ENCODE results near the gene ATP4A.

The ATP4A gene

GRCh38 chr19:35558400-35559280 is 4.8 kb downstream of the ATP4A start:
- Histone ChIP-seq H3K27me3 (replicated peaks; ENCODE audit: control insufficient read depth, insufficient read depth, low read length, poor library complexity, severe bottlenecking) (peaks cover 10% of the 10 kb centered on the region), H3K27ac (ENCODE audit: insufficient read depth, low read length, poor library complexity, severe bottlenecking) (no peak overlapping the region), H3K36me3 (ENCODE audit: control insufficient read depth, insufficient read depth, low read length) (no peaks in the 10 kb centered on the region), H3K4me3 (ENCODE audit: insufficient read depth, low read depth, low read length, poor library complexity, severe bottlenecking) (peak overlapping the region; percentile 48), H3K4me1 (ENCODE audit: control insufficient read depth, insufficient read depth, low read length, poor library complexity, severe bottlenecking) (peaks cover 8% of the 10 kb centered on the region), H3K9me3 (ENCODE audit: control insufficient read depth, low read length) (no peaks in the 10 kb centered on the region)
- DNase-seq = no peak

- Histone ChIP-seq H3K36me3 (ENCODE audit: control insufficient read depth, insufficient read depth, low read length) (no peaks in the 10 kb centered on the region), H3K27me3 (replicated peaks; ENCODE audit: control insufficient read depth, insufficient read depth, low read length, poor library complexity, severe bottlenecking) (peaks cover 10% of the 10 kb centered on the region), H3K4me3 (ENCODE audit: insufficient read depth, low read depth, low read length, poor library complexity, severe bottlenecking) (peak overlapping the region; percentile 48), H3K9me3 (ENCODE audit: control insufficient read depth, low read length) (no peaks in the 10 kb centered on the region), H3K27ac (ENCODE audit: insufficient read depth, low read length, poor library complexity, severe bottlenecking) (no peak overlapping the region), H3K4me1 (ENCODE audit: control insufficient read depth, insufficient read depth, low read length, poor library complexity, severe bottlenecking) (peaks cover 8% of the 10 kb centered on the region)
- DNase-seq = peak; percentile 19 to 48 (median 34)
These were observed 5.7 kb downstream of the ATP4A start for GRCh38 chr19:35557539-35558399.

GRCh38 chr19:35556846-35557538 is 6.5 kb downstream of the ATP4A start:
- no peak for DNase-seq
- no peak overlapping the region for H3K4me3 ChIP-seq (ENCODE audit: insufficient read depth, low read depth, low read length, poor library complexity, severe bottlenecking)
- no peak overlapping the region for H3K27ac ChIP-seq (ENCODE audit: insufficient read depth, low read length, poor library complexity, severe bottlenecking)

GRCh38 chr19:35556025-35556590 is 7.3 kb downstream of the ATP4A start:
- Histone ChIP-seq H3K4me1 (ENCODE audit: control insufficient read depth, insufficient read depth, low read length, poor library complexity, severe bottlenecking) (peaks cover 8% of the 10 kb centered on the region), H3K27me3 (replicated peaks; ENCODE audit: control insufficient read depth, insufficient read depth, low read length, poor library complexity, severe bottlenecking) (peaks cover 10% of the 10 kb centered on the region), H3K4me3 (ENCODE audit: insufficient read depth, low read depth, low read length, poor library complexity, severe bottlenecking) (no peak overlapping the region), H3K36me3 (ENCODE audit: control insufficient read depth, insufficient read depth, low read length) (no peaks in the 10 kb centered on the region), H3K9me3 (ENCODE audit: control insufficient read depth, low read length) (no peaks in the 10 kb centered on the region), H3K27ac (ENCODE audit: insufficient read depth, low read length, poor library complexity, severe bottlenecking) (no peak overlapping the region)
- DNase-seq = no peak

More at GRCh38 chr19:35556846-35557538, 6.5 kb downstream of the ATP4A start:
- no peaks in the 10 kb centered on the region for H3K9me3 ChIP-seq (ENCODE audit: control insufficient read depth, low read length)
- H3K27me3 ChIP-seq (replicated peaks; ENCODE audit: control insufficient read depth, insufficient read depth, low read length, poor library complexity, severe bottlenecking) = peaks cover 10% of the 10 kb centered on the region
- no peaks in the 10 kb centered on the region for H3K36me3 ChIP-seq (ENCODE audit: control insufficient read depth, insufficient read depth, low read length)
- H3K4me1 ChIP-seq (ENCODE audit: control insufficient read depth, insufficient read depth, low read length, poor library complexity, severe bottlenecking) = peaks cover 8% of the 10 kb centered on the region

GRCh38 chr19:35555301-35556005 is 8.0 kb downstream of the ATP4A start:
- H3K27ac ChIP-seq (ENCODE audit: insufficient read depth, low read length, poor library complexity, severe bottlenecking) = no peak overlapping the region
- H3K36me3 ChIP-seq (ENCODE audit: control insufficient read depth, insufficient read depth, low read length) = no peaks in the 10 kb centered on the region
- H3K4me1 ChIP-seq (ENCODE audit: control insufficient read depth, insufficient read depth, low read length, poor library complexity, severe bottlenecking) = peaks cover 8% of the 10 kb centered on the region
- H3K27me3 ChIP-seq (replicated peaks; ENCODE audit: control insufficient read depth, insufficient read depth, low read length, poor library complexity, severe bottlenecking) = peaks cover 8% of the 10 kb centered on the region
- H3K9me3 ChIP-seq (ENCODE audit: control insufficient read depth, low read length) = no peaks in the 10 kb centered on the region
- no peak for DNase-seq
- no peak overlapping the region for H3K4me3 ChIP-seq (ENCODE audit: insufficient read depth, low read depth, low read length, poor library complexity, severe bottlenecking)

- Histone ChIP-seq H3K9me3 (ENCODE audit: control insufficient read depth, low read length) (no peaks in the 10 kb centered on the region), H3K4me1 (ENCODE audit: control insufficient read depth, insufficient read depth, low read length, poor library complexity, severe bottlenecking) (peaks cover 8% of the 10 kb centered on the region), H3K36me3 (ENCODE audit: control insufficient read depth, insufficient read depth, low read length) (no peaks in the 10 kb centered on the region), H3K27ac (ENCODE audit: insufficient read depth, low read length, poor library complexity, severe bottlenecking) (no peak overlapping the region), H3K4me3 (ENCODE audit: insufficient read depth, low read depth, low read length, poor library complexity, severe bottlenecking) (no peak overlapping the region), H3K27me3 (replicated peaks; ENCODE audit: control insufficient read depth, insufficient read depth, low read length, poor library complexity, severe bottlenecking) (peaks cover 3% of the 10 kb centered on the region)
- no peak for DNase-seq
These were observed 9.4 kb downstream of the ATP4A start for GRCh38 chr19:35554076-35554475.

- H3K4me3 ChIP-seq (ENCODE audit: insufficient read depth, low read depth, low read length, poor library complexity, severe bottlenecking) = no peak overlapping the region
- H3K27ac ChIP-seq (ENCODE audit: insufficient read depth, low read length, poor library complexity, severe bottlenecking) = no peak overlapping the region
- H3K27me3 ChIP-seq (replicated peaks; ENCODE audit: control insufficient read depth, insufficient read depth, low read length, poor library complexity, severe bottlenecking) = no peaks in the 10 kb centered on the region
- DNase-seq = no peak
- peaks cover 7% of the 10 kb centered on the region for H3K4me1 ChIP-seq (ENCODE audit: control insufficient read depth, insufficient read depth, low read length, poor library complexity, severe bottlenecking)
- no peaks in the 10 kb centered on the region for H3K9me3 ChIP-seq (ENCODE audit: control insufficient read depth, low read length)
- no peaks in the 10 kb centered on the region for H3K36me3 ChIP-seq (ENCODE audit: control insufficient read depth, insufficient read depth, low read length)
These were observed 10.0 kb downstream of the ATP4A start for GRCh38 chr19:35553385-35554000.

GRCh38 chr19:35552534-35553384 is 10.7 kb downstream of the ATP4A start:
- H3K4me1 ChIP-seq (ENCODE audit: control insufficient read depth, insufficient read depth, low read length, poor library complexity, severe bottlenecking) = peaks cover under 1% of the 10 kb centered on the region
- no peaks in the 10 kb centered on the region for H3K27me3 ChIP-seq (replicated peaks; ENCODE audit: control insufficient read depth, insufficient read depth, low read length, poor library complexity, severe bottlenecking)
- DNase-seq = no peak
- H3K4me3 ChIP-seq (ENCODE audit: insufficient read depth, low read depth, low read length, poor library complexity, severe bottlenecking) = no peak overlapping the region
- no peak overlapping the region for H3K27ac ChIP-seq (ENCODE audit: insufficient read depth, low read length, poor library complexity, severe bottlenecking)
- H3K36me3 ChIP-seq (ENCODE audit: control insufficient read depth, insufficient read depth, low read length) = no peaks in the 10 kb centered on the region
- H3K9me3 ChIP-seq (ENCODE audit: control insufficient read depth, low read length) = no peaks in the 10 kb centered on the region
